GM12878 (cell line): ENCODE data around the gene MFNG. TPM values are rescaled to one million over a fixed set of nuclear protein-coding genes. Genes with fewer than 3 reads are reported as not detected.

Experiments used
- EED ChIP-seq: sonication (generic); IDR thresholded peaks from 2 replicates; pipeline ENCODE4 v1.6.1; 2016; ENCODE audit warnings: antibody characterized with exemption, low read depth
- MEF2B ChIP-seq: fragments of 450-650 bp; IDR thresholded peaks from 2 replicates; pipeline ENCODE4 v1.6.1; 2018; ENCODE audit warnings: mild to moderate bottlenecking, moderate library complexity; ENCODE audit not compliant: partially characterized antibody, poor library complexity, severe bottlenecking
- MLLT1 ChIP-seq: fragments of 450-650 bp; IDR thresholded peaks from 2 replicates; pipeline ENCODE4 v1.6.1; 2016; ENCODE audit warnings: mild to moderate bottlenecking
- MTA2 ChIP-seq: fragments of 450-650 bp; IDR thresholded peaks from 2 replicates; pipeline ENCODE4 v1.6.1; 2016; ENCODE audit warnings: low read depth, mild to moderate bottlenecking, moderate library complexity
- NR2C1 ChIP-seq: fragments of 450-650 bp; IDR thresholded peaks from 2 replicates; pipeline ENCODE4 v1.6.1; 2017; ENCODE audit warnings: antibody characterized with exemption, mild to moderate bottlenecking, moderate library complexity
- RAD21 ChIP-seq: IDR thresholded peaks from 2 replicates; pipeline ENCODE4 v1.6.1; 2011; ENCODE audit warnings: mild to moderate bottlenecking, low read depth, low read length, moderate library complexity; ENCODE audit not compliant: insufficient read depth
- RUNX3 ChIP-seq: IDR thresholded peaks from 2 replicates; pipeline ENCODE4 v1.6.1; 2012; ENCODE audit warnings: low read length, inconsistent platforms
- polyA plus RNA-seq, 11 experiments: library from polyadenylated mRNA; depleted of rRNA in 4 of 11; unstranded in 6 of 11; stranded (reverse) in 5 of 11; fragments of >200 nt; fragmentation: Nextera tagmentation in 4 of 11; fragmentation: Illumina TruSeq in 1 of 11; extraction: Ambion mirVana in 4 of 11; extraction: Trizol in 1 of 11; gene quantifications; 1 replicate in 1 of 11; 2 replicates in 10 of 11; pipeline versions ENCODE4 v1.2.1 to v1.2.3, GENCODE V29; 2011 to 2016; ENCODE audit warnings: inconsistent platforms in 2 of 11, missing spikeins in 2 of 11, low read depth in 1 of 11
- total RNA-seq, 4 experiments: library from RNA; depleted of rRNA in 3 of 4; stranded (reverse); fragments of >200 nt in 3 of 4; fragmentation: Illumina TruSeq in 1 of 4; extraction: Trizol in 1 of 4; gene quantifications; 2 replicates each; pipeline versions ENCODE4 v1.2.1 to v1.2.3, GENCODE V29; 2013 to 2021
- TF ChIP-seq, protein P1 (sequence below): IDR thresholded peaks from 2 replicates; pipeline ENCODE4 v1.6.1; 2011; ENCODE audit warnings: mild to moderate bottlenecking, low read depth, low read length, moderate library complexity; ENCODE audit not compliant: insufficient replicate concordance
- TF ChIP-seq, protein P2 (sequence below): fragments of 450-650 bp; IDR thresholded peaks from 2 replicates; pipeline ENCODE4 v1.6.1; 2017; ENCODE audit warnings: mild to moderate bottlenecking, moderate library complexity

MFNG gene
- total and polyA plus RNA-seq, 10 of the 15 experiments (the other 5 are each of a cell fraction or from before 2014, with no cell fraction given) = 11.5 to 117 (median 68.5) TPM

DNA sequence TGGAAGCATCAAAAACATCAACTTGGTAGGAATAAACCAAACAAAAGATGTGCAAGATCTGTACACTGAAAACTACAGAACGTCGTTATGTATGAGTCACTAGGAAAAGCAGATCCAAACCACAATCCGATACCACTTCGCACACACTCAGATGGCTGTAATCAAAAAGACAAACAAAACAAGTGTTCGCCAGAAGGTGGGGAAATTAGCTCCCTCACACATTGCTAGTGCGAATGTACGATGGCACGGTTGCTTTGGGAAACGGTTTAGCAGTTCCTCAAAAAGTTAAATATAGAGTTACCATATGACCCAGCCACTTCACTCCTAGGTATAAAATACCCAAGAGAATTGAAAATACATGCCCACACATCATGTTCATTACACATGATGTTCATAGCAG is 47.8 kb upstream of the MFNG start (continued):
- 0 out of 2 replicates have a peak, but pooled peaks have one; percentile 26 for TF ChIP-seq MLLT1
- peak; percentile 64; the same call in 1 of the 2 replicates for TF ChIP-seq RUNX3
- TF ChIP-seq NR2C1 = no peak
- peak; percentile 74; the same call in 1 of the 2 replicates for TF ChIP-seq MTA2
- TF ChIP-seq, protein P1, sequence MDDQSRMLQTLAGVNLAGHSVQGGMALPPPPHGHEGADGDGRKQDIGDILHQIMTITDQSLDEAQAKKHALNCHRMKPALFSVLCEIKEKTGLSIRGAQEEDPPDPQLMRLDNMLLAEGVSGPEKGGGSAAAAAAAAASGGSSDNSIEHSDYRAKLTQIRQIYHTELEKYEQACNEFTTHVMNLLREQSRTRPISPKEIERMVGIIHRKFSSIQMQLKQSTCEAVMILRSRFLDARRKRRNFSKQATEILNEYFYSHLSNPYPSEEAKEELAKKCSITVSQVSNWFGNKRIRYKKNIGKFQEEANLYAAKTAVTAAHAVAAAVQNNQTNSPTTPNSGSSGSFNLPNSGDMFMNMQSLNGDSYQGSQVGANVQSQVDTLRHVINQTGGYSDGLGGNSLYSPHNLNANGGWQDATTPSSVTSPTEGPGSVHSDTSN = no peak
- TF ChIP-seq EED = no peak
- TF ChIP-seq, protein P2, sequence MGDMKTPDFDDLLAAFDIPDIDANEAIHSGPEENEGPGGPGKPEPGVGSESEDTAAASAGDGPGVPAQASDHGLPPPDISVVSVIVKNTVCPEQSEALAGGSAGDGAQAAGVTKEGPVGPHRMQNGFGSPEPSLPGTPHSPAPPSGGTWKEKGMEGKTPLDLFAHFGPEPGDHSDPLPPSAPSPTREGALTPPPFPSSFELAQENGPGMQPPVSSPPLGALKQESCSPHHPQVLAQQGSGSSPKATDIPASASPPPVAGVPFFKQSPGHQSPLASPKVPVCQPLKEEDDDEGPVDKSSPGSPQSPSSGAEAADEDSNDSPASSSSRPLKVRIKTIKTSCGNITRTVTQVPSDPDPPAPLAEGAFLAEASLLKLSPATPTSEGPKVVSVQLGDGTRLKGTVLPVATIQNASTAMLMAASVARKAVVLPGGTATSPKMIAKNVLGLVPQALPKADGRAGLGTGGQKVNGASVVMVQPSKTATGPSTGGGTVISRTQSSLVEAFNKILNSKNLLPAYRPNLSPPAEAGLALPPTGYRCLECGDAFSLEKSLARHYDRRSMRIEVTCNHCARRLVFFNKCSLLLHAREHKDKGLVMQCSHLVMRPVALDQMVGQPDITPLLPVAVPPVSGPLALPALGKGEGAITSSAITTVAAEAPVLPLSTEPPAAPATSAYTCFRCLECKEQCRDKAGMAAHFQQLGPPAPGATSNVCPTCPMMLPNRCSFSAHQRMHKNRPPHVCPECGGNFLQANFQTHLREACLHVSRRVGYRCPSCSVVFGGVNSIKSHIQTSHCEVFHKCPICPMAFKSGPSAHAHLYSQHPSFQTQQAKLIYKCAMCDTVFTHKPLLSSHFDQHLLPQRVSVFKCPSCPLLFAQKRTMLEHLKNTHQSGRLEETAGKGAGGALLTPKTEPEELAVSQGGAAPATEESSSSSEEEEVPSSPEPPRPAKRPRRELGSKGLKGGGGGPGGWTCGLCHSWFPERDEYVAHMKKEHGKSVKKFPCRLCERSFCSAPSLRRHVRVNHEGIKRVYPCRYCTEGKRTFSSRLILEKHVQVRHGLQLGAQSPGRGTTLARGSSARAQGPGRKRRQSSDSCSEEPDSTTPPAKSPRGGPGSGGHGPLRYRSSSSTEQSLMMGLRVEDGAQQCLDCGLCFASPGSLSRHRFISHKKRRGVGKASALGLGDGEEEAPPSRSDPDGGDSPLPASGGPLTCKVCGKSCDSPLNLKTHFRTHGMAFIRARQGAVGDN = 0 out of 2 replicates have a peak, but pooled peaks have one; percentile 29
- TF ChIP-seq MEF2B = peak; percentile 91
- no peak for TF ChIP-seq RAD21
